GM12878 (cell line): ENCODE measurements around the gene ARHGEF37. TPM values are rescaled to one million over a fixed set of nuclear protein-coding genes. Genes with fewer than 3 reads are reported as not detected.

Experiments
- ATAC-seq: fragments of 200-7000 bp; cut with Tn5 transposase; 3 replicates; pipeline ENCODE4 v1.9.1; 2020; ENCODE audit warnings: mild to moderate bottlenecking, moderate library complexity
- BruUV-seq: library from RNA; stranded (reverse); fragments of 400-500 nt; replicated peaks from 2 replicates; lab custom pipeline; 2021; lab: Mats Ljungman, UMichigan
- CTCF ChIA-PET: fragments of 300-600 bp; sonication (Branson Sonifier 250); formaldehyde crosslinking; extraction: SDS; loops from one replicate; lab custom pipeline; 2021; ENCODE audit warnings: inconsistent platforms; lab: Yijun Ruan, JAX
- POLR2A ChIA-PET: fragments of 350-600 bp; formaldehyde crosslinking; extraction: SDS; loops from one replicate; lab custom pipeline; 2021; ENCODE audit warnings: inconsistent platforms; lab: Charles Lee
- RAD21 ChIA-PET: fragments of 300-600 bp; sonication (Branson Sonifier 250); formaldehyde crosslinking; loops from one replicate; lab custom pipeline; 2023; ENCODE audit warnings: antibody characterized with exemption; ENCODE audit not compliant: unreplicated experiment; lab: Charles Lee
- SMC1A ChIA-PET: fragments of 300-600 bp; sonication (Branson Sonifier 250); formaldehyde crosslinking; loops from one replicate; lab custom pipeline; 2023; ENCODE audit not compliant: unreplicated experiment, uncharacterized antibody; lab: Charles Lee
- DNase-seq: peaks from one replicate; pipeline ENCODE4 v3.0.0-alpha.2; 2011; ENCODE audit warnings: low read depth, low spot score
- FAIRE-seq: peaks from 3 replicates; lab custom pipeline; 2011; peaks lifted over from hg19 to GRCh38; lab: Jason Lieb, UNC
- H2AFZ ChIP-seq: 2 replicates; pipeline ENCODE4 v1.6.0; 2011; ENCODE audit warnings: low read depth, low read length, control low read depth; ENCODE audit not compliant: control insufficient read depth
- H3K27ac ChIP-seq: 2 replicates; pipeline ENCODE4 v1.5.1; 2011; ENCODE audit warnings: control low read depth; ENCODE audit not compliant: control insufficient read depth, insufficient read depth
- H3K27me3 ChIP-seq, 2 experiments: replicated peaks in 1 of 2; 2 replicates each; pipeline versions ENCODE4 v1.6.0 to v1.6.1; 2011; ENCODE audit warnings: low read length in 1 of 2; ENCODE audit not compliant: control insufficient read depth in 2 of 2, insufficient read depth in 2 of 2
- H3K36me3 ChIP-seq, 2 experiments: 2 replicates each; pipeline ENCODE4 v1.5.1; 2011; ENCODE audit warnings: low read length in 1 of 2; ENCODE audit not compliant: control insufficient read depth in 2 of 2, insufficient read depth in 2 of 2
- H3K4me1 ChIP-seq: 2 replicates; pipeline ENCODE4 v1.6.1; 2011; ENCODE audit warnings: mild to moderate bottlenecking, low read length, moderate library complexity, mixed read lengths; ENCODE audit not compliant: control insufficient read depth, insufficient read depth
- H3K4me2 ChIP-seq: 2 replicates; pipeline ENCODE4 v1.6.0; 2011; ENCODE audit warnings: control low read depth; ENCODE audit not compliant: control insufficient read depth, insufficient read depth
- H3K4me3 ChIP-seq: fragments of 200-600 bp; sonication (generic); 2 replicates; pipeline ENCODE4 v1.5.1; 2016
- H3K79me2 ChIP-seq: 2 replicates; pipeline ENCODE4 v1.6.0; 2011; ENCODE audit warnings: low read length; ENCODE audit not compliant: control insufficient read depth, insufficient read depth
- H3K9ac ChIP-seq: 2 replicates; pipeline ENCODE4 v1.8.0; 2011; ENCODE audit warnings: low read length, control low read depth, mixed read lengths; ENCODE audit not compliant: control insufficient read depth, insufficient read depth
- H3K9me3 ChIP-seq: replicated peaks from 3 replicates; pipeline ENCODE4 v1.5.1; 2011; ENCODE audit warnings: mild to moderate bottlenecking, low read length; ENCODE audit not compliant: control insufficient read depth, insufficient read depth
- H4K20me1 ChIP-seq: 2 replicates; pipeline ENCODE4 v1.6.0; 2011; ENCODE audit not compliant: control insufficient read depth, insufficient read depth
- HCFC1 ChIP-seq: fragments of 150-350 bp; IDR thresholded peaks from 2 replicates; pipeline ENCODE4 v1.6.1; 2014; ENCODE audit warnings: low read length
- MXI1 ChIP-seq: fragments of 150-350 bp; IDR thresholded peaks from 2 replicates; pipeline ENCODE4 v1.6.1; 2011; ENCODE audit warnings: low read depth, mild to moderate bottlenecking, inconsistent platforms, low read length, improper control_type of control experiment
- ZNF274 ChIP-seq: IDR thresholded peaks from one replicate; pipeline ENCODE4 v1.8.0; 2011; ENCODE audit not compliant: insufficient read length, insufficient read depth
- ZNF622 ChIP-seq: fragments of 450-650 bp; IDR thresholded peaks from 2 replicates; pipeline ENCODE4 v1.6.1; 2017; ENCODE audit warnings: mild to moderate bottlenecking, inconsistent platforms
- WGBS: methylation state at CpG from one replicate; pipeline ENCODE4 v1.1.6; 2016; ENCODE audit warnings: low lambda C conversion rate; ENCODE audit not compliant: insufficient replicate concordance, insufficient coverage; ENCODE audit errors: missing lambda C conversion rate; 5-methylcytosine and 5-hydroxymethylcytosine counted together
- in situ Hi-C: fragments of 300-500 bp; cut with MboI; formaldehyde crosslinking; loops from 9 replicates; pipeline ENCODE4 v1.14.3; 2018; ENCODE audit warnings: mixed read lengths
- intact Hi-C: fragments of 100-400 bp; cut with micrococcal nuclease; formaldehyde crosslinking; loops from one replicate; pipeline ENCODE4 v1.14.2; 2022; ENCODE audit not compliant: unreplicated experiment
- polyA plus RNA-seq, 11 experiments: library from polyadenylated mRNA; depleted of rRNA in 4 of 11; unstranded in 6 of 11; stranded (reverse) in 5 of 11; fragments of >200 nt; fragmentation: Nextera tagmentation in 4 of 11; fragmentation: Illumina TruSeq in 1 of 11; extraction: Ambion mirVana in 4 of 11; extraction: Trizol in 1 of 11; gene quantifications; 1 replicate in 1 of 11; 2 replicates in 10 of 11; pipeline versions ENCODE4 v1.2.1 to v1.2.3, GENCODE V29; 2011 to 2016; ENCODE audit warnings: inconsistent platforms in 2 of 11, missing spikeins in 2 of 11, low read depth in 1 of 11
- total RNA-seq, 4 experiments: library from RNA; depleted of rRNA in 3 of 4; stranded (reverse); fragments of >200 nt in 3 of 4; fragmentation: Illumina TruSeq in 1 of 4; extraction: Trizol in 1 of 4; gene quantifications; 2 replicates each; pipeline versions ENCODE4 v1.2.1 to v1.2.3, GENCODE V29; 2013 to 2021
- TF ChIP-seq, protein P1 (sequence below): IDR thresholded peaks from 2 replicates; pipeline ENCODE4 v1.6.1; 2012; ENCODE audit warnings: mild to moderate bottlenecking, low read depth, low read length
- TF ChIP-seq, protein P2 (sequence below): IDR thresholded peaks from 2 replicates; pipeline ENCODE4 v1.6.1; 2011; ENCODE audit warnings: low read depth, low read length, improper control_type of control experiment, borderline replicate concordance
- TF ChIP-seq, protein P3 (sequence below): fragments of 450-650 bp; IDR thresholded peaks from 2 replicates; pipeline ENCODE4 v1.6.1; 2017; ENCODE audit warnings: low read depth, mild to moderate bottlenecking, moderate library complexity
- TF ChIP-seq, protein P4 (sequence below): fragments of 450-650 bp; IDR thresholded peaks from 2 replicates; pipeline ENCODE4 v1.6.1; 2017; ENCODE audit warnings: antibody characterized with exemption, mild to moderate bottlenecking, moderate library complexity
- TF ChIP-seq, protein P5 (sequence below): fragments of 450-650 bp; IDR thresholded peaks from 2 replicates; pipeline ENCODE4 v1.6.1; 2014; ENCODE audit warnings: mild to moderate bottlenecking

Gene ARHGEF37
- total and polyA plus RNA-seq, 10 of the 15 experiments (the other 5 are each of a cell fraction or from before 2014, with no cell fraction given), result 0.16 to 1.1 (median 0.63) TPM

DNA sequence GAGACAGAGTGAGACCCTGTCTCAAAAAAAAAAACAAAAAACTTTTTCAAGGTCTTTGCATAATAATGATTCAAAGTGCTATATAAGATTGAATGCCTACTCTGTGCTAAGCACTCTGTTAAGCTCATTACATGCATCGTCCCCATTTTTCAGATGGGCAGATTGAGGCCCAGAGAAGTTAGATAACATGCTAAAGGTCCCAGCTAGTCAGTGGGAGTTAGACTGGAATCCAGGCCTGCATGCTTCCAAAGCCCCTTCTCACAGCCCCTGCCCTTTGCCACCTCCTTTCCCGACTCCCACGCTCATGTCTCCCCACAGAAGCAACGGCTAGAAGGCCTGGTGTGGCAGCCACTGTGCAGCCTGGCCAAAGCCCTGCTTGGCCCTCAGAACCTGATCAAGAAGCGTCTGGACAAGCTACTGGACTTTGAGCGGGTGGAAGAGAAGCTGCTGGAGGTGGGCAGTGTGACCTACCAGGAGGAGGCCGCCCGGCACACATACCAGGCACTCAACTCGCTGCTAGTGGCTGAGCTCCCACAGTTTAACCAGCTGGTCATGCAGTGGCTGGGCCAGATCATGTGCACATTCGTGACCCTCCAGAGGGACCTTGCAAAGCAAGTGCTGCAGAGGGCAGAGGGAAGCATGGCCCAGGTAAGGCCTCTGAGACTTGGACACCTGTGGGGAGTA lies 40.3 kb downstream of the ARHGEF37 start:
- no peaks in the 10 kb centered on the region for H3K79me2 ChIP-seq
- in situ Hi-C loops (no loop called here), intact Hi-C loops (no loop called here)
- TF ChIP-seq, protein P1, sequence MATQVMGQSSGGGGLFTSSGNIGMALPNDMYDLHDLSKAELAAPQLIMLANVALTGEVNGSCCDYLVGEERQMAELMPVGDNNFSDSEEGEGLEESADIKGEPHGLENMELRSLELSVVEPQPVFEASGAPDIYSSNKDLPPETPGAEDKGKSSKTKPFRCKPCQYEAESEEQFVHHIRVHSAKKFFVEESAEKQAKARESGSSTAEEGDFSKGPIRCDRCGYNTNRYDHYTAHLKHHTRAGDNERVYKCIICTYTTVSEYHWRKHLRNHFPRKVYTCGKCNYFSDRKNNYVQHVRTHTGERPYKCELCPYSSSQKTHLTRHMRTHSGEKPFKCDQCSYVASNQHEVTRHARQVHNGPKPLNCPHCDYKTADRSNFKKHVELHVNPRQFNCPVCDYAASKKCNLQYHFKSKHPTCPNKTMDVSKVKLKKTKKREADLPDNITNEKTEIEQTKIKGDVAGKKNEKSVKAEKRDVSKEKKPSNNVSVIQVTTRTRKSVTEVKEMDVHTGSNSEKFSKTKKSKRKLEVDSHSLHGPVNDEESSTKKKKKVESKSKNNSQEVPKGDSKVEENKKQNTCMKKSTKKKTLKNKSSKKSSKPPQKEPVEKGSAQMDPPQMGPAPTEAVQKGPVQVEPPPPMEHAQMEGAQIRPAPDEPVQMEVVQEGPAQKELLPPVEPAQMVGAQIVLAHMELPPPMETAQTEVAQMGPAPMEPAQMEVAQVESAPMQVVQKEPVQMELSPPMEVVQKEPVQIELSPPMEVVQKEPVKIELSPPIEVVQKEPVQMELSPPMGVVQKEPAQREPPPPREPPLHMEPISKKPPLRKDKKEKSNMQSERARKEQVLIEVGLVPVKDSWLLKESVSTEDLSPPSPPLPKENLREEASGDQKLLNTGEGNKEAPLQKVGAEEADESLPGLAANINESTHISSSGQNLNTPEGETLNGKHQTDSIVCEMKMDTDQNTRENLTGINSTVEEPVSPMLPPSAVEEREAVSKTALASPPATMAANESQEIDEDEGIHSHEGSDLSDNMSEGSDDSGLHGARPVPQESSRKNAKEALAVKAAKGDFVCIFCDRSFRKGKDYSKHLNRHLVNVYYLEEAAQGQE, result no peak
- TF ChIP-seq HCFC1 (no peak), ZNF622 (no peak), ZNF274 (no peak), MXI1 (no peak)
- TF ChIP-seq, protein P2, sequence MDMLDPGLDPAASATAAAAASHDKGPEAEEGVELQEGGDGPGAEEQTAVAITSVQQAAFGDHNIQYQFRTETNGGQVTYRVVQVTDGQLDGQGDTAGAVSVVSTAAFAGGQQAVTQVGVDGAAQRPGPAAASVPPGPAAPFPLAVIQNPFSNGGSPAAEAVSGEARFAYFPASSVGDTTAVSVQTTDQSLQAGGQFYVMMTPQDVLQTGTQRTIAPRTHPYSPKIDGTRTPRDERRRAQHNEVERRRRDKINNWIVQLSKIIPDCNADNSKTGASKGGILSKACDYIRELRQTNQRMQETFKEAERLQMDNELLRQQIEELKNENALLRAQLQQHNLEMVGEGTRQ, result no peak
- TF ChIP-seq, protein P3, sequence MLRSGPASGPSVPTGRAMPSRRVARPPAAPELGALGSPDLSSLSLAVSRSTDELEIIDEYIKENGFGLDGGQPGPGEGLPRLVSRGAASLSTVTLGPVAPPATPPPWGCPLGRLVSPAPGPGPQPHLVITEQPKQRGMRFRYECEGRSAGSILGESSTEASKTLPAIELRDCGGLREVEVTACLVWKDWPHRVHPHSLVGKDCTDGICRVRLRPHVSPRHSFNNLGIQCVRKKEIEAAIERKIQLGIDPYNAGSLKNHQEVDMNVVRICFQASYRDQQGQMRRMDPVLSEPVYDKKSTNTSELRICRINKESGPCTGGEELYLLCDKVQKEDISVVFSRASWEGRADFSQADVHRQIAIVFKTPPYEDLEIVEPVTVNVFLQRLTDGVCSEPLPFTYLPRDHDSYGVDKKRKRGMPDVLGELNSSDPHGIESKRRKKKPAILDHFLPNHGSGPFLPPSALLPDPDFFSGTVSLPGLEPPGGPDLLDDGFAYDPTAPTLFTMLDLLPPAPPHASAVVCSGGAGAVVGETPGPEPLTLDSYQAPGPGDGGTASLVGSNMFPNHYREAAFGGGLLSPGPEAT, result no peak
- TF ChIP-seq, protein P4, sequence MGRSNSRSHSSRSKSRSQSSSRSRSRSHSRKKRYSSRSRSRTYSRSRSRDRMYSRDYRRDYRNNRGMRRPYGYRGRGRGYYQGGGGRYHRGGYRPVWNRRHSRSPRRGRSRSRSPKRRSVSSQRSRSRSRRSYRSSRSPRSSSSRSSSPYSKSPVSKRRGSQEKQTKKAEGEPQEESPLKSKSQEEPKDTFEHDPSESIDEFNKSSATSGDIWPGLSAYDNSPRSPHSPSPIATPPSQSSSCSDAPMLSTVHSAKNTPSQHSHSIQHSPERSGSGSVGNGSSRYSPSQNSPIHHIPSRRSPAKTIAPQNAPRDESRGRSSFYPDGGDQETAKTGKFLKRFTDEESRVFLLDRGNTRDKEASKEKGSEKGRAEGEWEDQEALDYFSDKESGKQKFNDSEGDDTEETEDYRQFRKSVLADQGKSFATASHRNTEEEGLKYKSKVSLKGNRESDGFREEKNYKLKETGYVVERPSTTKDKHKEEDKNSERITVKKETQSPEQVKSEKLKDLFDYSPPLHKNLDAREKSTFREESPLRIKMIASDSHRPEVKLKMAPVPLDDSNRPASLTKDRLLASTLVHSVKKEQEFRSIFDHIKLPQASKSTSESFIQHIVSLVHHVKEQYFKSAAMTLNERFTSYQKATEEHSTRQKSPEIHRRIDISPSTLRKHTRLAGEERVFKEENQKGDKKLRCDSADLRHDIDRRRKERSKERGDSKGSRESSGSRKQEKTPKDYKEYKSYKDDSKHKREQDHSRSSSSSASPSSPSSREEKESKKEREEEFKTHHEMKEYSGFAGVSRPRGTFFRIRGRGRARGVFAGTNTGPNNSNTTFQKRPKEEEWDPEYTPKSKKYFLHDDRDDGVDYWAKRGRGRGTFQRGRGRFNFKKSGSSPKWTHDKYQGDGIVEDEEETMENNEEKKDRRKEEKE, result no peak
- TF ChIP-seq, protein P5, sequence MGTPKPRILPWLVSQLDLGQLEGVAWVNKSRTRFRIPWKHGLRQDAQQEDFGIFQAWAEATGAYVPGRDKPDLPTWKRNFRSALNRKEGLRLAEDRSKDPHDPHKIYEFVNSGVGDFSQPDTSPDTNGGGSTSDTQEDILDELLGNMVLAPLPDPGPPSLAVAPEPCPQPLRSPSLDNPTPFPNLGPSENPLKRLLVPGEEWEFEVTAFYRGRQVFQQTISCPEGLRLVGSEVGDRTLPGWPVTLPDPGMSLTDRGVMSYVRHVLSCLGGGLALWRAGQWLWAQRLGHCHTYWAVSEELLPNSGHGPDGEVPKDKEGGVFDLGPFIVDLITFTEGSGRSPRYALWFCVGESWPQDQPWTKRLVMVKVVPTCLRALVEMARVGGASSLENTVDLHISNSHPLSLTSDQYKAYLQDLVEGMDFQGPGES, result no peak
- no peak overlapping the region for H3K4me3 ChIP-seq
- ChIA-PET POLR2A (no interaction called here), SMC1A (interaction anchor here (0.5 to 2.8 kb wide), 3 partner anchors 20 to 165 kb away, joined by 3 to 6 read pairs (median 3); no protein-coding TSS in a partner anchor), RAD21 (interaction anchor here (0.5 to 1.1 kb wide), 2 partner anchors 53 to 70 kb away, joined by 4 read pairs; no protein-coding TSS in a partner anchor), CTCF (interaction anchor here (0.7 to 1.2 kb wide), 7 partner anchors 17 to 239 kb away, joined by 3 to 4 read pairs (median 3); no protein-coding TSS in a partner anchor)
- H3K9me3 ChIP-seq, result no peaks in the 10 kb centered on the region
- no peak overlapping the region for H3K4me2 ChIP-seq
- 71% methylated on average over 10 of the region's 10 CpGs for WGBS
- FAIRE-seq (no peak), ATAC-seq (no peak), DNase-seq (no peak)
- no peaks in the 10 kb centered on the region for H3K27me3 ChIP-seq
- H2AFZ ChIP-seq, result no peak overlapping the region
- no peak overlapping the region for H3K27ac ChIP-seq
- no peaks in the 10 kb centered on the region for H4K20me1 ChIP-seq
- no TSS peak for BruUV-seq
- H3K9ac ChIP-seq, result no peak overlapping the region
- peaks cover 26% of the 10 kb centered on the region for H3K4me1 ChIP-seq
- no peaks in the 10 kb centered on the region for H3K36me3 ChIP-seq
